Right lobe of liver (tissue), 4 donors: ENCODE results near the gene KLHL15.
"Not testable (repeated sequence)": the region's sequence is repeated elsewhere in the genome, so short reads cannot be mapped to it uniquely, and the experiment has no call there.

ENCODE experiments used
- POLR2A ChIP-seq: fragments of 450-650 bp; IDR thresholded peaks from one replicate; pipeline ENCODE4 v1.6.1; 2017; ENCODE audit warnings: antibody characterized with exemption, mild to moderate bottlenecking
- TF ChIP-seq, protein P1 (sequence below), 4 donors: fragments of 200-600 bp in 3 of 4; fragments of 450-650 bp in 1 of 4; IDR thresholded peaks; one replicate each; pipeline versions ENCODE4 v1.5.1 to v1.8.0; 2016 to 2022; ENCODE audit warnings: antibody characterized with exemption in 4 of 4, mild to moderate bottlenecking in 2 of 4
- donor health status: DM: no; HTN: no; CAD: no.
- donor health status: DM: no; HTN: no; CAD: no.
- donor health status: DM: no; HTN: yes; CAD: no.

DNA sequence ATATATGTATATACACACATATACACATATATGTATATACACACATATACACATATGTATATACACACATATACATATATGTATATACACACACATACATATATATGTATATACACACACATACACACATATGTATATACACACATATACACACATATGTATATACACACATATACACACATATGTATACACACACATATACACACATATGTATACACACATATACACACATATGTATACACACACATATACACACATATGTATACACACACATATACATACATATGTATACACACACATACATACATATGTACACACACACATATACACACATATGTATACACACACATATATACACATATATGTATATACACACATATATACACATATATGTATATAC lies 19.1 kb upstream of the KLHL15 start:
- TF ChIP-seq POLR2A, result not testable (repeated sequence)
- TF ChIP-seq, protein P1, sequence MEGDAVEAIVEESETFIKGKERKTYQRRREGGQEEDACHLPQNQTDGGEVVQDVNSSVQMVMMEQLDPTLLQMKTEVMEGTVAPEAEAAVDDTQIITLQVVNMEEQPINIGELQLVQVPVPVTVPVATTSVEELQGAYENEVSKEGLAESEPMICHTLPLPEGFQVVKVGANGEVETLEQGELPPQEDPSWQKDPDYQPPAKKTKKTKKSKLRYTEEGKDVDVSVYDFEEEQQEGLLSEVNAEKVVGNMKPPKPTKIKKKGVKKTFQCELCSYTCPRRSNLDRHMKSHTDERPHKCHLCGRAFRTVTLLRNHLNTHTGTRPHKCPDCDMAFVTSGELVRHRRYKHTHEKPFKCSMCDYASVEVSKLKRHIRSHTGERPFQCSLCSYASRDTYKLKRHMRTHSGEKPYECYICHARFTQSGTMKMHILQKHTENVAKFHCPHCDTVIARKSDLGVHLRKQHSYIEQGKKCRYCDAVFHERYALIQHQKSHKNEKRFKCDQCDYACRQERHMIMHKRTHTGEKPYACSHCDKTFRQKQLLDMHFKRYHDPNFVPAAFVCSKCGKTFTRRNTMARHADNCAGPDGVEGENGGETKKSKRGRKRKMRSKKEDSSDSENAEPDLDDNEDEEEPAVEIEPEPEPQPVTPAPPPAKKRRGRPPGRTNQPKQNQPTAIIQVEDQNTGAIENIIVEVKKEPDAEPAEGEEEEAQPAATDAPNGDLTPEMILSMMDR (IDR thresholded peaks at IDR 0.05), result not testable (repeated sequence)
